ENCODE results near the gene MKLN1. TPM values are rescaled to one million over a fixed set of nuclear protein-coding genes. Genes with fewer than 3 reads are reported as not detected.

Gene MKLN1
- polyA plus RNA-seq, 2 of the 4 experiments (the other 2 are of a cell fraction), result 39.6 to 84.5 TPM

DNA sequence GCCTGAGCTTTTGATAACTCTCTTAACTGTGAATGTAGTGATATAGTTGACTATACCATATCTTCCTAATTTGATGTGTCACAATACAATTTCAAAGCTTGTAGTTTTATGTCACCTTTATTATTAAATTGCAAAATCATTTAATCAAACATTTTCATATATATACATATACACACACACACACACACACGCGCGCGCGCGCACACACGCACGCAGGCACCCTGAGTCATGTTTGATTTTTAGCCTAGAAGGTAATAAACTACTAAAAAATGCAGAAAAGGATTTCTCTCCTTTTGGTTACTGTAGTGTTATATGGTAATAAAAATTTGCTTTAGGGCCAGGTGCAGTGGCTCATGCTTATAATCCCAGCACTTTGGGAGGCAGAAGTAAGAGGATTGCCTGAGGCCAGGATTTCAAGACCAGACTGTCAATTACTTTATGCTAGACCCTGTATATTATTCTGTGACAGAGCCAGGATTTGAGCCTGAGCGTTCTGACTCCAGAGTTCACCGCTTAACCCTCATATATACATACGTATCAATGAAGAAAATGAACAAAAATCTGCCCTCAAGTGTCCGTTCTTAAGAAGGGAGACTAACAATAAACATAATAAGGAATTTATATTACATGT, 139.2 kb downstream of the MKLN1 start:
- no peak for ATAC-seq
- WGBS (ENCODE audit: missing lambda C conversion rate), result 87% methylated on average over 12 of the region's 12 CpGs
- FAIRE-seq, result no peak
- POLR2A ChIA-PET, result no interaction called here
- no peak for DNase-seq (ENCODE audit: low read depth in 1 of 2, low spot score in 1 of 2)
- Histone ChIP-seq H3K4me1 (no peaks in the 10 kb centered on the region), H3K4me2 (no peak overlapping the region), H3K9me3 (no peaks in the 10 kb centered on the region), H3K27ac (no peak overlapping the region), H3K4me3 (no peak overlapping the region)
- TF ChIP-seq KDM5A (IDR thresholded peaks at IDR 0.05), result no peak
- no peak for TF ChIP-seq TFCP2L1 (CRISPR knock-in tag; IDR thresholded peaks at IDR 0.05)
- no peak for TF ChIP-seq JUNB (IDR thresholded peaks at IDR 0.05)
- TF ChIP-seq FOSB (CRISPR knock-in tag; IDR thresholded peaks at IDR 0.05), result no peak
- TF ChIP-seq, protein P1, sequence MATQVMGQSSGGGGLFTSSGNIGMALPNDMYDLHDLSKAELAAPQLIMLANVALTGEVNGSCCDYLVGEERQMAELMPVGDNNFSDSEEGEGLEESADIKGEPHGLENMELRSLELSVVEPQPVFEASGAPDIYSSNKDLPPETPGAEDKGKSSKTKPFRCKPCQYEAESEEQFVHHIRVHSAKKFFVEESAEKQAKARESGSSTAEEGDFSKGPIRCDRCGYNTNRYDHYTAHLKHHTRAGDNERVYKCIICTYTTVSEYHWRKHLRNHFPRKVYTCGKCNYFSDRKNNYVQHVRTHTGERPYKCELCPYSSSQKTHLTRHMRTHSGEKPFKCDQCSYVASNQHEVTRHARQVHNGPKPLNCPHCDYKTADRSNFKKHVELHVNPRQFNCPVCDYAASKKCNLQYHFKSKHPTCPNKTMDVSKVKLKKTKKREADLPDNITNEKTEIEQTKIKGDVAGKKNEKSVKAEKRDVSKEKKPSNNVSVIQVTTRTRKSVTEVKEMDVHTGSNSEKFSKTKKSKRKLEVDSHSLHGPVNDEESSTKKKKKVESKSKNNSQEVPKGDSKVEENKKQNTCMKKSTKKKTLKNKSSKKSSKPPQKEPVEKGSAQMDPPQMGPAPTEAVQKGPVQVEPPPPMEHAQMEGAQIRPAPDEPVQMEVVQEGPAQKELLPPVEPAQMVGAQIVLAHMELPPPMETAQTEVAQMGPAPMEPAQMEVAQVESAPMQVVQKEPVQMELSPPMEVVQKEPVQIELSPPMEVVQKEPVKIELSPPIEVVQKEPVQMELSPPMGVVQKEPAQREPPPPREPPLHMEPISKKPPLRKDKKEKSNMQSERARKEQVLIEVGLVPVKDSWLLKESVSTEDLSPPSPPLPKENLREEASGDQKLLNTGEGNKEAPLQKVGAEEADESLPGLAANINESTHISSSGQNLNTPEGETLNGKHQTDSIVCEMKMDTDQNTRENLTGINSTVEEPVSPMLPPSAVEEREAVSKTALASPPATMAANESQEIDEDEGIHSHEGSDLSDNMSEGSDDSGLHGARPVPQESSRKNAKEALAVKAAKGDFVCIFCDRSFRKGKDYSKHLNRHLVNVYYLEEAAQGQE (IDR thresholded peaks at IDR 0.05), result no peak
- TF ChIP-seq ZSCAN20 (CRISPR knock-in tag; IDR thresholded peaks at IDR 0.05), result no peak
- no peak for TF ChIP-seq CHD4 (IDR thresholded peaks at IDR 0.05; ENCODE audit: borderline replicate concordance)
- TF ChIP-seq NFE2L2 (conservative IDR thresholded peaks at IDR 0.05; ENCODE audit: low read length), result no peak
- TF ChIP-seq, protein P2, sequence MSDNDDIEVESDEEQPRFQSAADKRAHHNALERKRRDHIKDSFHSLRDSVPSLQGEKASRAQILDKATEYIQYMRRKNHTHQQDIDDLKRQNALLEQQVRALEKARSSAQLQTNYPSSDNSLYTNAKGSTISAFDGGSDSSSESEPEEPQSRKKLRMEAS (IDR thresholded peaks at IDR 0.05), result no peak
- TF ChIP-seq ZNF302 (CRISPR knock-in tag; IDR thresholded peaks at IDR 0.05), result no peak
- CTCF ChIA-PET, result interaction anchor here (1.1 kb wide), 1 partner anchor 26 kb away, joined by 3 read pairs; no protein-coding TSS in a partner anchor

DNA sequence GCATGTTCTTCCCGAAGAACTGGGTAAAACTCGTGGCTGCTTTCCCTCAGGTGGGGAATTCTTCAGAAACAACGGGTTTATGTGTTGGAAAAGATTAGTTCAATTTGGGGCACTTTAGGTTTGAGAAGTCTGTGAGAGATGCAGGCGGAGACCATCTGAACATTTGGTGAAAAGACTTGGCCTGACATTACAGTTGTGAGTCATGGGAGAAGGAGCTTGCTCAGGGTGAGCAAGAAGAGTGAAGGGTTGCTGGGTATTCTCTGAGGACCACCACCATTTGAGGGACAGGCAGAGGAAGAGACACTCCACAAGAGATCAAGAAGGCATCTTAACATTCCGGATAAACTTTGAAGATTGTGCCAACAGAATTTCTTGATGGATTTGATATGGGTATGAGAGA, 140.1 kb downstream of the MKLN1 start:
- Histone ChIP-seq H3K4me2 (no peak overlapping the region), H3K4me1 (no peaks in the 10 kb centered on the region), H3K9me3 (no peaks in the 10 kb centered on the region), H3K27ac (no peak overlapping the region), H3K4me3 (no peak overlapping the region)
- 89% methylated on average over 5 of the region's 5 CpGs for WGBS (ENCODE audit: missing lambda C conversion rate)
- ChIA-PET CTCF (no interaction called here), POLR2A (interaction anchor here (0.5 kb wide), 1 partner anchor 398 kb away, joined by 6 read pairs; no protein-coding TSS in a partner anchor)
- FAIRE-seq, result no peak
- ATAC-seq, result no peak
- TF ChIP-seq, protein P2 (IDR thresholded peaks at IDR 0.05), result no peak
- TF ChIP-seq, protein P3, sequence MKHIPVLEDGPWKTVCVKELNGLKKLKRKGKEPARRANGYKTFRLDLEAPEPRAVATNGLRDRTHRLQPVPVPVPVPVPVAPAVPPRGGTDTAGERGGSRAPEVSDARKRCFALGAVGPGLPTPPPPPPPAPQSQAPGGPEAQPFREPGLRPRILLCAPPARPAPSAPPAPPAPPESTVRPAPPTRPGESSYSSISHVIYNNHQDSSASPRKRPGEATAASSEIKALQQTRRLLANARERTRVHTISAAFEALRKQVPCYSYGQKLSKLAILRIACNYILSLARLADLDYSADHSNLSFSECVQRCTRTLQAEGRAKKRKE (CRISPR knock-in tag; IDR thresholded peaks at IDR 0.05; ENCODE audit: low read depth), result no peak
- TF ChIP-seq TP53 (CRISPR knock-in tag; IDR thresholded peaks at IDR 0.05) (no peak), FOSL2 (IDR thresholded peaks at IDR 0.05) (no peak), FOSL2 (CRISPR knock-in tag; IDR thresholded peaks at IDR 0.05) (no peak), MYC (IDR thresholded peaks at IDR 0.05; ENCODE audit: borderline replicate concordance, low read length) (no peak), CEBPB (IDR thresholded peaks at IDR 0.05) (no peak), RFX5 (IDR thresholded peaks at IDR 0.05) (no peak), KDM1A (IDR thresholded peaks at IDR 0.05; ENCODE audit: low read depth) (no peak), CHD2 (IDR thresholded peaks at IDR 0.05; ENCODE audit: low read length, partially characterized antibody) (no peak), HDAC2 (IDR thresholded peaks at IDR 0.05) (no peak), CBX8 (IDR thresholded peaks at IDR 0.05) (no peak), KDM5A (IDR thresholded peaks at IDR 0.05) (no peak)
- TF ChIP-seq, protein P1 (IDR thresholded peaks at IDR 0.05), result no peak
- DNase-seq (ENCODE audit: low read depth in 1 of 2, low spot score in 1 of 2), result no peak
